Activated T-cell treated with anti-CD3 and anti-CD28 coated beads, Interleukin-2, amount 50 U/mL, for 4 hours (primary cell): ENCODE results near the gene LGR6. TPM values are rescaled to one million over a fixed set of nuclear protein-coding genes. Genes with fewer than 3 reads are reported as not detected.
"Not testable (repeated sequence)": the region's sequence is repeated elsewhere in the genome, so short reads cannot be mapped to it uniquely, and the experiment has no call there.

Experiments
- ATAC-seq, 2 donors: fragments of 200-7000 bp; cut with Tn5 transposase; one replicate each; pipeline ENCODE4 v1.10.0; 2021
- DNase-seq: peaks from one replicate; pipeline ENCODE4 v3.0.0-alpha.2; 2020
- H3K27me3 Mint-ChIP-seq: one replicate; pipeline ENCODE4 v1.8.0; 2021; ENCODE audit warnings: low read depth, mixed read lengths
- H3K36me3 Mint-ChIP-seq: one replicate; pipeline ENCODE4 v1.8.0; 2022; ENCODE audit warnings: mixed read lengths; ENCODE audit not compliant: insufficient read depth
- H3K4me1 Mint-ChIP-seq: one replicate; pipeline ENCODE4 v1.8.0; 2021; ENCODE audit warnings: low read depth, mixed read lengths
- H3K4me3 Mint-ChIP-seq: one replicate; pipeline ENCODE4 v1.8.0; 2021; ENCODE audit warnings: mild to moderate bottlenecking, moderate library complexity, mixed read lengths
- H3K9me3 Mint-ChIP-seq: one replicate; pipeline ENCODE4 v1.8.0; 2021; ENCODE audit warnings: mixed read lengths
- total RNA-seq, 3 donors: library from RNA; stranded (reverse); gene quantifications; one replicate each; pipeline ENCODE4 v1.2.1, GENCODE V29; 2021

Gene LGR6
- total RNA-seq, 3 donors from 2014 or later, result 0.08 to 0.21 TPM; not detected in 1

DNA sequence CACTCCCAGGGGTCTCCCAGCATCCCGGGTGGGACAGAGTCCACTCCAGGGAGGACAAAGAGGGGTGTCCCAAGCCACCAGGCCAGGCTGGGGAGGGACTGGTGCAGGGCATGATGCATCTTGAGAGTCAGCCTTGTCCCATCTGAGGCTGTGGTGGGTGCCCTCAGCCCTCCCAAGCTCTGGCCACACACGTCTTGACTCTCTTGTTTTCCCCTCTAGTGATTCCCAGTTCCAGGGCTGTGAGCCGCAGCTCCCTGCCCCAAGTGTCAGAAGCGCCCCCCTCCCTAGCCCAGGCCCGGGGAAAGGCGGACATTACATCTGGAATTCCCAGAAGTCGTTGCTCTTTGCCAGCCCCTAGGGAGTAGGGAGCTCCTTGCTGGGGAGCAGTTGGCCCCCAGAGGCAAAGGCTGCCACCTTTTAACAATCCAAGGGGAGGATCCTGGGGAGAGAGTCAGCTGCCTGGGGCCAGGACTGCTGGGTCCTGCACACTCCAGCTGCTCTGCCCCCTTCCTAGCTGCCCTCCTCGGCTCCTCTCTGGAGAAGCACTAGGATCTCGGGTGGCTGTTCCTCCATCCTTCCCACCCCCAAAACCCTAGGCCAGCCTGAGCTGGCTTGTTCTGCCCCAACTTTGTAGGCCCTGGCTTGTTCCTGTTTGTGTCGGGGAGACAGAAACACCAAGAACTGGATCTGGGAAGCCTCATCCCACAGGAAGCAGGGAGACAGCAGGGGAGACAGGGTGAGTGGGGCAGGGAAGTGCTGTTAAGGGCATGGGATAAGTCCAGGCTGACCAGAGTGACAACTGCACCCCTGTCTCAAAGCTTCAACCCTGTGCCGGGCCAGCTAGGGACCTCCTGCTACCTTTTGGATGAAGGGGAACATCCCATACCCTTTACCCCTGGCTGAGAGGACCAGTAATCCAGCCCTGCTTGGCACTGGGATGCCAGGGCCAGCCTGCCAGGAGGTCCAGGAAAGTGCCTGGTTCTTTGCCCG lies 30.0 kb upstream of the LGR6 start:
- H3K27me3 Mint-ChIP-seq, result no peaks in the 10 kb centered on the region

DNA sequence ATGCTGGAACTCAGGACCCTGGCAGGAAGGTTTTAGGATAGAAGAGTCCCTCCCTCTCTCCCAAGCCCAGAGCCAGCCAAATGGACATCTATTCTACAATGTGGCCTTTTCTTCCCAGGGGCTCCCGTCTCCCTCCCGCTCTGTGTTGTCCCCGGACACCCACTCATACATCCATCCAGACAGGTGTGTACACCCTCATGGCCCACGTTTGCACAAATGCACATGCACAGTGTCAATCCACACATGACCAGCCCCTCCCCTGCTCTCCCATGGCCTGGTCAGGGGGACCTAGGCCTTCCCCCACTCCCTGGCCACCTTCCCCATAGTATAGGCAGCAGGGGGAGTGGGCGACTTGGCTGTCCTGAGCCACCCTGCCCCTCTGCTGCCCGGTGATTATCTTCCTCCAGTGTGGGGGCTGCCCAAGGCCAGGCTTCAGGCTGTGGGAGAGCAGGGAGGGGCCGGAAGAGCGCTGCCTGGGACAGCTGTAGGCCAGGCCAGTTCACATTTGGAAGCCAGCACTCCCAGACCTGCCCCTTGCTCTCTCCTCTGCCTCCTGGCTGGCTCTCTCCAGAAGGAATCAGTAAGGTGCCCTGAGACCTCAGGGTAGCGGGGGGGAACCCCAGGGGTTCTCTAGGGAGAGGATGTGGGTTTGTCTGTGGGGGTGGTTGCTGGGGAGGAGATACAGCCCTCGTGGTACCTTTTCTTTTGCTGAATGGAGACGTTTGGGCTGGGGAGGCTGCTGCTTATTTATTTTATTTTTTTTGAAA lies 29.1 kb upstream of the LGR6 start:
- no peaks in the 10 kb centered on the region for H3K27me3 Mint-ChIP-seq
- DNase-seq (peak; percentile 61), ATAC-seq (peak; percentile 23 to 32)
- H3K4me1 Mint-ChIP-seq, result peaks cover 68% of the 10 kb centered on the region
- peak overlapping the region; percentile 70 for H3K4me3 Mint-ChIP-seq
- no peaks in the 10 kb centered on the region for H3K9me3 Mint-ChIP-seq
- H3K36me3 Mint-ChIP-seq, result peaks cover 2% of the 10 kb centered on the region

More for the DNA sequence above, 30.0 kb upstream of the LGR6 start:
- ATAC-seq (no peak), DNase-seq (no peak)
- Mint-ChIP-seq H3K9me3 (no peaks in the 10 kb centered on the region), H3K4me1 (peaks cover 76% of the 10 kb centered on the region), H3K4me3 (peak overlapping the region; percentile 91), H3K36me3 (peaks cover 11% of the 10 kb centered on the region)

DNA sequence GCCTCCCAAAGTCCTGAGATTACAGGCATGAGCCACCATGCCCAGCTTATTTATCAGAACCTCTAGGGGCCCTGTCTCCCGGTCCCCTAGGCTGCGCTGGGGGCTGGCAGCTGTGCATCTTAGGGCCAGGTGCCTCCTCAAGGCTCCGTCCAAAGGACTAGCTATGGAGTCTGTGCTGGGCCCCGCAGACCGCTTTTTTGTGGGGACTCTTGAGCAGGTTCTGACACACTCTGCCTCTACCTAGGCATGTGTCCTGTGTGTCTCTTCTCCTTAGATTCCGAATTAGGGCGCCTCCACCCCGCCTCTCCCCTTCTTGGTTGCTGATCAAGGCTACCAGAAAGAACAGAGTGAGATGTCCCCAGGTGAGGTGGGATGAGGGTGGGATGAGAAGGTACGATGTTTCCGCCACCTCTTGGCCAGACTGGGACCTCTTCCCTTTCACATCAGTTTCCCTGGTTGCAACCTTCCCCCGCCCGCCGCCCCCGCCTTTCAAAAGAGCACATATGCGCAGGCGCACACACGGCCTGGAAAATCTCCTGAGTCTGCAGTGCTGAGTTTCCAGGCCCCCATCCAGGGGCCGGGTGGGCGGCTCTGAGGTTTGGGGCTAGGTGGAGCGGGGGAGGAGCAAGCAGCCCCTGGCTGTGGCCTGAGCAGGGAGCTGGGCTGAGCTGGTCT lies 28.2 kb upstream of the LGR6 start:
- ATAC-seq (peak; percentile 9 to 15), DNase-seq (peak; percentile 57)
- peak overlapping the region; percentile 70 for H3K4me3 Mint-ChIP-seq
- no peaks in the 10 kb centered on the region for H3K36me3 Mint-ChIP-seq
- H3K27me3 Mint-ChIP-seq, result no peaks in the 10 kb centered on the region
- no peaks in the 10 kb centered on the region for H3K9me3 Mint-ChIP-seq
- peaks cover 65% of the 10 kb centered on the region for H3K4me1 Mint-ChIP-seq

DNA sequence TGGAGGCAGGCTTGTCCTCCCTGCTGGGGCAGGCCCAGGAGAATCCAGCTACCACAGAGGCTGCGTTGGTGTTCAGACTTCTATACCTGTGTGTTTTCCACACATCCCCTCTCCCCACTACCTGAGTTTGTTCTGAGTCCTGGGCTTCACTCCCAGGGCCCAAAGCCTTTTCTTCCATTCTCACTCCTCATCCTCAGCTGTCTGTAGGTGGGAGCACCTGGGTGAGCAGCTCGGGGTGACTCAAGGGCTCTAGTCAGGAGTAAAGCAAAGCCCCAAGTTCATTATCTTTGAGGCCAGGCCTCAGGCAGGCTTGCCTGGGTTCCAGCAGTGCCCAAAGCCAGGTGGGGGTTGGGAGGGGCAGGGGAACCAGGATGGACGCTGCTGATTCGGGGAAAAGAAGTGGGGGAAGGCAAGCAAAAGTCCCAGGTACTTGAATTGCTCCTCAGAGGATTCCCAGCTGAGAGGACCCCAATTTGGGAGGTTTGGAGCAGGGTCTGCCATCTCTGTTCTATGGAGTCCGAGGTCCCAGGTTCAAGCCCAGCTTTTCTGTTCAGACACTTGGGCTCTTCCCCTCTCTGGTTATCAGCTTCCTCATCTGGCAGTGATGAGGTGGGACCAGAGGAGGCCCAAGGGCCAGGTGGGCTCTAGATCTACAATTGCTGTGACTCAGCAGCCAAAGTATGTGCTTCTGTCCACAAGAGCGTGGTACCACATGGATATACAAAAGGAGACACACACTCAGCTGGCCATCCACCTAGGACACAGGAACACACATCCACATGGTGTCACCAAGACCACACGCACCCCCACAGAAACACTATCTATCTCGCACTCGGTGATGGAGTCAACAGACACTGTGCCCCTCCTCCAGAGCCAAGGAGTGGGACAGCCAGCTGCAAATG lies 27.4 kb upstream of the LGR6 start:
- ATAC-seq (peak in 1 of 2 donors; percentile 3), DNase-seq (no peak)
- H3K4me3 Mint-ChIP-seq, result peak overlapping the region; percentile 13
- H3K4me1 Mint-ChIP-seq, result peaks cover 57% of the 10 kb centered on the region
- H3K27me3 Mint-ChIP-seq, result no peaks in the 10 kb centered on the region
- no peaks in the 10 kb centered on the region for H3K9me3 Mint-ChIP-seq
- no peaks in the 10 kb centered on the region for H3K36me3 Mint-ChIP-seq

DNA sequence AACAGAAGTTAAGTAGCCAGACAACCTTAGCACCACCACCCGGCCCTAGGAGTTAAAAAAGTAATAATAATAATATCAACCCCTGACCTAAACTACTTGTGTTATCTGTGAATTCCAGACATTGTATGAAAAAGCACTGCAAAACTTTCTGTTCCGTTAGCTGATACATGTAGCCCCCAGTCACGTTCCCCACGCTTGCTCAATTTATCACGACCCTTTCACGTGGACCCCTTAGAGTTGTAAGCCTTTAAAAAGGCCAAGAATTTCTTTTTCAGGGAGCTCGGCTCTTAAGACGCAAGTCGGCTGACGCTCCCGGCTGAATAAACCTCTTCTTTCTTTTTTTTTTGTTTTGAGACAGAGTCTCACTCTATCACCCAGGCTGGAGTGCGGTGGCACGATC lies 26.5 kb upstream of the LGR6 start:
- peaks cover 48% of the 10 kb centered on the region for H3K4me1 Mint-ChIP-seq
- not testable (repeated sequence) for H3K4me3 Mint-ChIP-seq, H3K27me3 Mint-ChIP-seq, H3K36me3 Mint-ChIP-seq, H3K9me3 Mint-ChIP-seq, DNase-seq, ATAC-seq

DNA sequence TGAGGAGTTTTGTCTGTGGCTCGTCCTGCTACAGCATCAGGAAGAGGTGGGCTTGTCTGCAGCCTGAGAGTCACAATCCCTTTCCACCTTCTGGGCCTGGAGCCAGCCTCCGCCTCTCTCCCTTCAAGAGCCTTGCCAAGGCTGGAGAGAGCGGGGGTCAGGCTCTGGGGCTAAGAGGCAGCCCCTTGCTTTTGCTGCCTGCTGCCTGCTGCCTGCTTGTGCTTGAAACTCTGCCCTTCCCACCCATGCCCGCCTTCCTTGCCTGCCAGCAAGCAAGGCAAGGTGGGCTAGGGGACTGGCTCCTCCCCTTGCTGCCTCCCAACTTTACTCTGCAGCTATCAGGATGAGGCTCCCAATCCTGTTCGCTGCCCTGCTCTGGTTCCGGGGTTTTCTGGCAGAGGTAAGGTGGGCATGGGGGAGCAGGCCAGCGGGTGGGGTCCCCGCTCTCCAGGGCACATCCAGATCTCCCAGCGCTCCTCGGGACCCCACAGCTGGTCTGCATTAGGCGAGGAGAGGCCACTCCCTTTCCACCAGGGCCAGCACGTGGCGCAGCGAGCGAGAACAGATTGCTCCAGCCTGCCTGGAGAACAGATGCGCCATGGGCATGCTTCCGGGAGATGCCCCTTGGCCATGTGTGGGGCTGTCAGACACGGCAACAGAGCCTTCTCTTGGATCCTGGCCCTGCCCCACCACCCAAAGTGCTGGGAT lies 25.7 kb upstream of the LGR6 start:
- Mint-ChIP-seq H3K36me3 (no peaks in the 10 kb centered on the region), H3K27me3 (no peaks in the 10 kb centered on the region), H3K4me3 (no peak overlapping the region), H3K4me1 (peaks cover 40% of the 10 kb centered on the region), H3K9me3 (no peaks in the 10 kb centered on the region)
- ATAC-seq (no peak), DNase-seq (no peak)

DNA sequence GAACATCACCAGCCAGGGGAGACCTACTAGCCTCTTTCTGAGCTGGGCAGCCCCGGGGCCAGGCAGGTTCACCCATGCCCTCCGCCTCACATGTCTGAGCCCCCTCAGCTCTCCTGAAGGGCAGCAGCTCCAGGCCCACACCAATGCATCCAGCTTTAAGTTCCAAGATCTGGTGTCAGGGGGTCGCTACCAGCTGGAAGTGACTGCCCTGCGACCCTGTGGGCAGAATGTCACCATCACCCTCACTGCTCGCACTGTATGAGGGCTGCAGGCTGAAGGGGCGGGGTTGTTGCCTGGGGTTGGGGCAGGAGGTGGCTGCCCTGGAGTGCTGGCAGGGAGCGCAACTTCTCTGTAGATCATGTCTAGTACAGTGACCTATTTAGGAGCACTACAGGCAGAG lies 24.7 kb upstream of the LGR6 start:
- ATAC-seq, result no peak
- H3K4me3 Mint-ChIP-seq, result no peak overlapping the region
- no peaks in the 10 kb centered on the region for H3K9me3 Mint-ChIP-seq
- H3K36me3 Mint-ChIP-seq, result no peaks in the 10 kb centered on the region
- H3K27me3 Mint-ChIP-seq, result no peaks in the 10 kb centered on the region
- H3K4me1 Mint-ChIP-seq, result peaks cover 30% of the 10 kb centered on the region
- DNase-seq, result no peak

DNA sequence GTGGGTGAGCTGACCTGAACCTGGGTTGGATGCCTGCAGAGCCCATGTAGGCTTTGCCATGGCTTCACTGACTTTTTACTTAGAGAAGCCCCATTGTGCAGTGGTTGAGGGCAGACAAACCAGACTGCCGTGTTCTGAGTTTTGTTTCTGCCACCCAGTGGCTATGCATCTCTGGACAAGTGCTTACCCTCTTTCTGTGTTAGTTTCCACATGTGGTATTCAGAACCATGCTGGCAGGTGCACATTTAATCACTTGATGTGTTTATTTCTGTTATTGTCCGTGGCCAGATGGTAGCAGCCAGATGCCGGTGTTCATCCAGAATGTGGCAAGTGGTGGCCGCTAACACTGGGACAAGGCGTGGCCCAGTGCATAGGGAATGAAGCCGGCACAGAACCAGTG lies 22.9 kb upstream of the LGR6 start:
- H3K9me3 Mint-ChIP-seq, result no peaks in the 10 kb centered on the region
- peaks cover 12% of the 10 kb centered on the region for H3K4me1 Mint-ChIP-seq
- DNase-seq (no peak), ATAC-seq (no peak)
- no peaks in the 10 kb centered on the region for H3K36me3 Mint-ChIP-seq
- H3K4me3 Mint-ChIP-seq, result no peak overlapping the region
- H3K27me3 Mint-ChIP-seq, result no peaks in the 10 kb centered on the region

DNA sequence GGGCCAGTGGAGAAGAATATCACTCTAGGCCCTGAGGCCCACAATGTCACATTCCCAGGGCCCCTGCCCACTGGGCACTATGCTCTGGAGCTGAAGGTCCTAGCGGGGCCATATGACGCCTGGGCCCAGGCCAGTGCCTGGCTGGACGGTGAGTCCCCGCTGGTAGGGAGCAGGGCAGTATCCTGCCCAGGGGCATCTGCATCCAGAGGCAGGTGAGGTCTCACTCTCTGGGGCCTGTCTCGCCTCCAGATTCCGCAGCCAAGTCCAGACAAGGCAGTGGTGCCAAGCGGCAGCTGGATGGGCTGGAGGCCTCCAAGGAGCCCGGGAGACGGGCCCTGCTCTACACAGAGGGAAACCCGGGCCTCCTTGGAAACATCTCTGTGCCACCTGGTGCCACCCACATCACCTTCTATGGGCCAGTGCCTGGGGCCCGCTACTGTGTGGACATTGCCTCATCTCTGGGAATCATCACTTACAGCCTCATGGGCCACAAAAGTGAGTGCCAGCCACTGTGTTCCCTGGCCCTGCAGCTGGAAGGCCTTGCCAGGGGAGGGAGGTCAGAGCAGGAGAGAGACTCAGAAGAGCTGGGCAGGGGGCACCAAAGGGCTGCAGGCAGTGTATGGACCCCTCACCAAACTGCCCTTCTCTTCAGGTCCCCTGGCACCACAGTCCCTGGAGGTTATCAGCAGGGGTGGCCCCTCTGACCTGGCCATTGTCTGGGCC lies 22.1 kb upstream of the LGR6 start:
- ATAC-seq (peak in 1 of 2 donors; percentile 14), DNase-seq (no peak)
- Mint-ChIP-seq H3K4me1 (peaks cover 6% of the 10 kb centered on the region), H3K27me3 (no peaks in the 10 kb centered on the region), H3K9me3 (no peaks in the 10 kb centered on the region), H3K36me3 (no peaks in the 10 kb centered on the region), H3K4me3 (no peak overlapping the region)

DNA sequence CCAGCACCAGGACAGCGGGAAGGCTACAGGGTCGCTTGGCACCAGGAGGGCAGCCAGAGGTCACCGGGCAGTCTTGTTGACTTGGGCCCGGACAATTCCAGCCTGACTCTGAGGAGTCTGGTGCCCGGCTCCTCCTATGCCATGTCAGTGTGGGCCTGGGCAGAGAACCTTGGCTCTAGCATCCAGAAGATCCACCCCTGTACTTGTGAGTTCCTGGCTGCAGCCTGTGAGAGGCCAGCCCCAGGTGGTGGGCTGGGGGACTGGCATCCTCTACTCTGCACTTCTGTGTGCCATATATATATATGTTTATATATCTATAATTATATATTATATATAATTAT lies 21.6 kb upstream of the LGR6 start:
- no peaks in the 10 kb centered on the region for H3K9me3 Mint-ChIP-seq
- H3K27me3 Mint-ChIP-seq, result no peaks in the 10 kb centered on the region
- H3K36me3 Mint-ChIP-seq, result no peaks in the 10 kb centered on the region
- peaks cover 3% of the 10 kb centered on the region for H3K4me1 Mint-ChIP-seq
- DNase-seq (no peak), ATAC-seq (peak in 1 of 2 donors; percentile 18)
- no peak overlapping the region for H3K4me3 Mint-ChIP-seq

DNA sequence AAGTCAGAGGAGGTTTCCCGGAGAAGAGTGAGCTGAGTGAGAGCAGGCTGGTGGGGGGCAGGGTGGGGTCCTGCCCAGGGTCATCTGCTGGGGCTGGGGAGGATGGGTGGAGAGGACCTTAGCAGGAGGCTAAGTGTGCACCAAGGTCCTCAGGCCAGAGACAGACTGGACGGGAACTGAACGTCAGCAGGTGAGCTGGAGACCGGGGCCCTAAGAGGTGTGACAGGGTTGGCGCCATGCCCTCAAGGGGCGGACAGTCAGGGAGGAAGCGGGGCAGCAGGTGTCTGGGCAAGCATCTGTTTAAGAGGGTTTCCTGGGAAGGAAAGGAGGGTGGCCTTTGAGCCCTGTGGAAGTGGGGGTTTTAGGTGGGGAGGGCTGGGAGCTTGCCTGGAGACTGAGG lies 19.6 kb upstream of the LGR6 start:
- no peaks in the 10 kb centered on the region for H3K4me1 Mint-ChIP-seq
- no peak for DNase-seq
- ATAC-seq, result no peak
- H3K27me3 Mint-ChIP-seq, result no peaks in the 10 kb centered on the region
- no peak overlapping the region for H3K4me3 Mint-ChIP-seq
- no peaks in the 10 kb centered on the region for H3K9me3 Mint-ChIP-seq
- H3K36me3 Mint-ChIP-seq, result no peaks in the 10 kb centered on the region

DNA sequence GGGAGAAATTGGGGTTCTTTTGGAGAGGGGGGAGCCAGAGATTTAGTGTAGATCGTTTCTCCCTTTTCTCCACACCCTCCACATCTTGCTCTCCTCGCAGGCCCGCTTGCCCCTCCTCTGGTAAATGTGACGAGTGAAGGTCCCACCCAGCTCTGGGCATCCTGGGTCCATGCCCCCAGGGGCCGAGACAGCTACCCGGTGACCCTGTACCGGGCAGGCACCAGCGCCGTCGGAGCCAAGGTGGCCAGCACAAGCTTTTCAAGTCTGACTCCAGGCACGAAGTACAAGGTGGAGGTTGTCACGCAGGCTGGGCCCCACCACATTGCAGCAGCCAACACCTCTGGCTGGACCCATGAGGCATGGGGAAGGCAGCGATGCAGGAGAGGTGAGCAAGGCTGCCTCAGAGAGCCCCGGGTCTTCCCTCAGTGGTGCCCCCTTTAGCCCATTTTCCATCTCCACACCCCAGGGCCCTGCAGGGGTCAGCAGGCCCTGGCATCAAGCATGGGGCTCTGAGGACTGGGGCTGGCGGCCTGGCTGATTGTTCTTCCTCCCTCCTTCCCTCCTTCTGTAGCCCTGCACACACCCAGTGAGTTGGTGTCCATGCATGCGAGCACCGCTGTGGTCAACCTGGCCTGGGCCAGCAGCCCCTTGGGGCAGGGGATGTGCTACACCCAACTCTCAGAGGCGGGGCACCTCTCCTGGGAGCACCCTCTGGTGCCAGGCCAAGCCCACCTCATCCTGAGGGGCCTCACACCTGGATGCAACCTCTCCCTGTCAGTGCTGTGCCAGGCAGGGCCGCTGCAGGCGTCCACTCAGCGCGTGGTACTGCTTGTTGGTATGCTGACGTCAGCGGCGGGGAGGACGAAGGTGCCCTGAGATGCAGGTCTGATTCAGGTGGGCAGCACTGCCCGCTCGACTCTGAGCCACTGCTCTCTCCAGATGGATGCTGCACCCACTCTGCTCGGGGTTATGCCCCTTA lies 16.4 kb upstream of the LGR6 start:
- no peaks in the 10 kb centered on the region for H3K4me1 Mint-ChIP-seq

More for the DNA sequence above, 16.4 kb upstream of the LGR6 start:
- no peak for DNase-seq
- Mint-ChIP-seq H3K4me3 (no peak overlapping the region), H3K27me3 (no peaks in the 10 kb centered on the region), H3K9me3 (no peaks in the 10 kb centered on the region), H3K36me3 (no peaks in the 10 kb centered on the region)
- ATAC-seq, result no peak
